ENCODE data around the gene ZNF609. TPM values are rescaled to one million over a fixed set of nuclear protein-coding genes. Genes with fewer than 3 reads are reported as not detected.

Gene ZNF609
- total and polyA plus RNA-seq, 10 of the 15 experiments (the other 5 are each of a cell fraction or from before 2014, with no cell fraction given): 5.1 to 35.3 (median 13.6) TPM

DNA sequence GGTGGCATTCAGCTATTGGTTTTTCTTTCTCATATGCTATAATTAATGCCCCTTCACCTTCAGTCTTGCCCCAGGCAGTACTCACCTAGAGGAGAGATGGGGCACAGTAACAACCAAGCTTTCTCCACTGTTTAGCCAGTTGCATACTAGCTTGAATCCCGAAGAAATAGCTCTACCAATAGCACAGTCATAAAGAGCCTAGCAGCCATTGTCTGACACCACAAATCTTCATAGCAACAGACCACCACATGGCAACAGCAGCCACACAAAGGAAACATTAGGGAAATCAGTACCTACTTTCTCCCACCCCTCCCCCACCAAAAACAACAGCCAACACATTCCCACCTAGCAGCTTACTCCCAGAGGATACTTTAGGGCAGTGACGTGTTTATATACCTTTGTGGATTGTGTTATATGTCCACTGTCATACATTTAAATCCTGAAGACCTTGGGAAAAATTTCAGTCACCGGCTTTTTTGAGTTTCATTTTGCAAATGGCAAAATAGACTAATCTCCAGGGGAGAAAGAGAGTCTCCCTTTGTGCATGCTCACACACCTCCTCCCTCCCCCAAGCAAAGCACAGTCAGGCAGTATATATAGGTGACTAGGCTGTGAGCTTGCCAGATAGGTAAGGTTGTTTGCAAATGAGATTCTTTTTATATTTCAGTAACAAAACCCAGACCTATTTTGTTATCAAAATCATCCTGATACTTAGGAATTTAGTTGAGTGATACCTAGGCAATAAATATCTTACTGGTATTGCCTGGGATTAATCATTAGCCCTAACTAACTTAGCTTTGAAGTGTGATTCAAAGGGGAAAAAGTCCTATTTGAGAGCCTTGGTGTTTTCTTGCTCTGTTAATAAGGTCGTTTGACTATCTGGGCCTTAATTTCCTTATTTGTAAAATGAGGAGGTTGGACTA is 174.5 kb downstream of the ZNF609 start (continued):
- TF ChIP-seq, protein P1, sequence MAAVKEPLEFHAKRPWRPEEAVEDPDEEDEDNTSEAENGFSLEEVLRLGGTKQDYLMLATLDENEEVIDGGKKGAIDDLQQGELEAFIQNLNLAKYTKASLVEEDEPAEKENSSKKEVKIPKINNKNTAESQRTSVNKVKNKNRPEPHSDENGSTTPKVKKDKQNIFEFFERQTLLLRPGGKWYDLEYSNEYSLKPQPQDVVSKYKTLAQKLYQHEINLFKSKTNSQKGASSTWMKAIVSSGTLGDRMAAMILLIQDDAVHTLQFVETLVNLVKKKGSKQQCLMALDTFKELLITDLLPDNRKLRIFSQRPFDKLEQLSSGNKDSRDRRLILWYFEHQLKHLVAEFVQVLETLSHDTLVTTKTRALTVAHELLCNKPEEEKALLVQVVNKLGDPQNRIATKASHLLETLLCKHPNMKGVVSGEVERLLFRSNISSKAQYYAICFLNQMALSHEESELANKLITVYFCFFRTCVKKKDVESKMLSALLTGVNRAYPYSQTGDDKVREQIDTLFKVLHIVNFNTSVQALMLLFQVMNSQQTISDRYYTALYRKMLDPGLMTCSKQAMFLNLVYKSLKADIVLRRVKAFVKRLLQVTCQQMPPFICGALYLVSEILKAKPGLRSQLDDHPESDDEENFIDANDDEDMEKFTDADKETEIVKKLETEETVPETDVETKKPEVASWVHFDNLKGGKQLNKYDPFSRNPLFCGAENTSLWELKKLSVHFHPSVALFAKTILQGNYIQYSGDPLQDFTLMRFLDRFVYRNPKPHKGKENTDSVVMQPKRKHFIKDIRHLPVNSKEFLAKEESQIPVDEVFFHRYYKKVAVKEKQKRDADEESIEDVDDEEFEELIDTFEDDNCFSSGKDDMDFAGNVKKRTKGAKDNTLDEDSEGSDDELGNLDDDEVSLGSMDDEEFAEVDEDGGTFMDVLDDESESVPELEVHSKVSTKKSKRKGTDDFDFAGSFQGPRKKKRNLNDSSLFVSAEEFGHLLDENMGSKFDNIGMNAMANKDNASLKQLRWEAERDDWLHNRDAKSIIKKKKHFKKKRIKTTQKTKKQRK (IDR thresholded peaks at IDR 0.05; ENCODE audit: low read depth, low read length): no peak; the same call in 1 of the 2 replicates
- TF ChIP-seq JUND (IDR thresholded peaks at IDR 0.05; ENCODE audit: low read depth, low read length) (peak; percentile 95), ASH2L (IDR thresholded peaks at IDR 0.05; ENCODE audit: borderline replicate concordance, low read depth) (no peak), NR2C2 (IDR thresholded peaks at IDR 0.05; ENCODE audit: borderline replicate concordance, control insufficient read depth, insufficient read length, low read depth) (no peak), DPF2 (IDR thresholded peaks at IDR 0.05) (peak; percentile 90), KAT2A (conservative IDR thresholded peaks at IDR 0.05; ENCODE audit: control insufficient read depth, low read depth, low read length) (no peak), MXI1 (IDR thresholded peaks at IDR 0.05; ENCODE audit: low read depth, low read length) (peak; percentile 48; the same call in 1 of the 2 replicates)
- TF ChIP-seq, protein P2, sequence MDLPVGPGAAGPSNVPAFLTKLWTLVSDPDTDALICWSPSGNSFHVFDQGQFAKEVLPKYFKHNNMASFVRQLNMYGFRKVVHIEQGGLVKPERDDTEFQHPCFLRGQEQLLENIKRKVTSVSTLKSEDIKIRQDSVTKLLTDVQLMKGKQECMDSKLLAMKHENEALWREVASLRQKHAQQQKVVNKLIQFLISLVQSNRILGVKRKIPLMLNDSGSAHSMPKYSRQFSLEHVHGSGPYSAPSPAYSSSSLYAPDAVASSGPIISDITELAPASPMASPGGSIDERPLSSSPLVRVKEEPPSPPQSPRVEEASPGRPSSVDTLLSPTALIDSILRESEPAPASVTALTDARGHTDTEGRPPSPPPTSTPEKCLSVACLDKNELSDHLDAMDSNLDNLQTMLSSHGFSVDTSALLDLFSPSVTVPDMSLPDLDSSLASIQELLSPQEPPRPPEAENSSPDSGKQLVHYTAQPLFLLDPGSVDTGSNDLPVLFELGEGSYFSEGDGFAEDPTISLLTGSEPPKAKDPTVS (IDR thresholded peaks at IDR 0.05; ENCODE audit: low read depth, low read length): no peak
- TF ChIP-seq, protein P3, sequence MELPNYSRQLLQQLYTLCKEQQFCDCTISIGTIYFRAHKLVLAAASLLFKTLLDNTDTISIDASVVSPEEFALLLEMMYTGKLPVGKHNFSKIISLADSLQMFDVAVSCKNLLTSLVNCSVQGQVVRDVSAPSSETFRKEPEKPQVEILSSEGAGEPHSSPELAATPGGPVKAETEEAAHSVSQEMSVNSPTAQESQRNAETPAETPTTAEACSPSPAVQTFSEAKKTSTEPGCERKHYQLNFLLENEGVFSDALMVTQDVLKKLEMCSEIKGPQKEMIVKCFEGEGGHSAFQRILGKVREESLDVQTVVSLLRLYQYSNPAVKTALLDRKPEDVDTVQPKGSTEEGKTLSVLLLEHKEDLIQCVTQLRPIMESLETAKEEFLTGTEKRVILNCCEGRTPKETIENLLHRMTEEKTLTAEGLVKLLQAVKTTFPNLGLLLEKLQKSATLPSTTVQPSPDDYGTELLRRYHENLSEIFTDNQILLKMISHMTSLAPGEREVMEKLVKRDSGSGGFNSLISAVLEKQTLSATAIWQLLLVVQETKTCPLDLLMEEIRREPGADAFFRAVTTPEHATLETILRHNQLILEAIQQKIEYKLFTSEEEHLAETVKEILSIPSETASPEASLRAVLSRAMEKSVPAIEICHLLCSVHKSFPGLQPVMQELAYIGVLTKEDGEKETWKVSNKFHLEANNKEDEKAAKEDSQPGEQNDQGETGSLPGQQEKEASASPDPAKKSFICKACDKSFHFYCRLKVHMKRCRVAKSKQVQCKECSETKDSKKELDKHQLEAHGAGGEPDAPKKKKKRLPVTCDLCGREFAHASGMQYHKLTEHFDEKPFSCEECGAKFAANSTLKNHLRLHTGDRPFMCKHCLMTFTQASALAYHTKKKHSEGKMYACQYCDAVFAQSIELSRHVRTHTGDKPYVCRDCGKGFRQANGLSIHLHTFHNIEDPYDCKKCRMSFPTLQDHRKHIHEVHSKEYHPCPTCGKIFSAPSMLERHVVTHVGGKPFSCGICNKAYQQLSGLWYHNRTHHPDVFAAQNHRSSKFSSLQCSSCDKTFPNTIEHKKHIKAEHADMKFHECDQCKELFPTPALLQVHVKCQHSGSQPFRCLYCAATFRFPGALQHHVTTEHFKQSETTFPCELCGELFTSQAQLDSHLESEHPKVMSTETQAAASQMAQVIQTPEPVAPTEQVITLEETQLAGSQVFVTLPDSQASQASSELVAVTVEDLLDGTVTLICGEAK (IDR thresholded peaks at IDR 0.05; ENCODE audit: borderline replicate concordance): peak; percentile 57; the same call in 1 of the 2 replicates
- TF ChIP-seq, protein P4, sequence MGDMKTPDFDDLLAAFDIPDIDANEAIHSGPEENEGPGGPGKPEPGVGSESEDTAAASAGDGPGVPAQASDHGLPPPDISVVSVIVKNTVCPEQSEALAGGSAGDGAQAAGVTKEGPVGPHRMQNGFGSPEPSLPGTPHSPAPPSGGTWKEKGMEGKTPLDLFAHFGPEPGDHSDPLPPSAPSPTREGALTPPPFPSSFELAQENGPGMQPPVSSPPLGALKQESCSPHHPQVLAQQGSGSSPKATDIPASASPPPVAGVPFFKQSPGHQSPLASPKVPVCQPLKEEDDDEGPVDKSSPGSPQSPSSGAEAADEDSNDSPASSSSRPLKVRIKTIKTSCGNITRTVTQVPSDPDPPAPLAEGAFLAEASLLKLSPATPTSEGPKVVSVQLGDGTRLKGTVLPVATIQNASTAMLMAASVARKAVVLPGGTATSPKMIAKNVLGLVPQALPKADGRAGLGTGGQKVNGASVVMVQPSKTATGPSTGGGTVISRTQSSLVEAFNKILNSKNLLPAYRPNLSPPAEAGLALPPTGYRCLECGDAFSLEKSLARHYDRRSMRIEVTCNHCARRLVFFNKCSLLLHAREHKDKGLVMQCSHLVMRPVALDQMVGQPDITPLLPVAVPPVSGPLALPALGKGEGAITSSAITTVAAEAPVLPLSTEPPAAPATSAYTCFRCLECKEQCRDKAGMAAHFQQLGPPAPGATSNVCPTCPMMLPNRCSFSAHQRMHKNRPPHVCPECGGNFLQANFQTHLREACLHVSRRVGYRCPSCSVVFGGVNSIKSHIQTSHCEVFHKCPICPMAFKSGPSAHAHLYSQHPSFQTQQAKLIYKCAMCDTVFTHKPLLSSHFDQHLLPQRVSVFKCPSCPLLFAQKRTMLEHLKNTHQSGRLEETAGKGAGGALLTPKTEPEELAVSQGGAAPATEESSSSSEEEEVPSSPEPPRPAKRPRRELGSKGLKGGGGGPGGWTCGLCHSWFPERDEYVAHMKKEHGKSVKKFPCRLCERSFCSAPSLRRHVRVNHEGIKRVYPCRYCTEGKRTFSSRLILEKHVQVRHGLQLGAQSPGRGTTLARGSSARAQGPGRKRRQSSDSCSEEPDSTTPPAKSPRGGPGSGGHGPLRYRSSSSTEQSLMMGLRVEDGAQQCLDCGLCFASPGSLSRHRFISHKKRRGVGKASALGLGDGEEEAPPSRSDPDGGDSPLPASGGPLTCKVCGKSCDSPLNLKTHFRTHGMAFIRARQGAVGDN (IDR thresholded peaks at IDR 0.05): peak; percentile 12; the same call in 1 of the 2 replicates
- TF ChIP-seq, protein P5, sequence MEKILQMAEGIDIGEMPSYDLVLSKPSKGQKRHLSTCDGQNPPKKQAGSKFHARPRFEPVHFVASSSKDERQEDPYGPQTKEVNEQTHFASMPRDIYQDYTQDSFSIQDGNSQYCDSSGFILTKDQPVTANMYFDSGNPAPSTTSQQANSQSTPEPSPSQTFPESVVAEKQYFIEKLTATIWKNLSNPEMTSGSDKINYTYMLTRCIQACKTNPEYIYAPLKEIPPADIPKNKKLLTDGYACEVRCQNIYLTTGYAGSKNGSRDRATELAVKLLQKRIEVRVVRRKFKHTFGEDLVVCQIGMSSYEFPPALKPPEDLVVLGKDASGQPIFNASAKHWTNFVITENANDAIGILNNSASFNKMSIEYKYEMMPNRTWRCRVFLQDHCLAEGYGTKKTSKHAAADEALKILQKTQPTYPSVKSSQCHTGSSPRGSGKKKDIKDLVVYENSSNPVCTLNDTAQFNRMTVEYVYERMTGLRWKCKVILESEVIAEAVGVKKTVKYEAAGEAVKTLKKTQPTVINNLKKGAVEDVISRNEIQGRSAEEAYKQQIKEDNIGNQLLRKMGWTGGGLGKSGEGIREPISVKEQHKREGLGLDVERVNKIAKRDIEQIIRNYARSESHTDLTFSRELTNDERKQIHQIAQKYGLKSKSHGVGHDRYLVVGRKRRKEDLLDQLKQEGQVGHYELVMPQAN (conservative IDR thresholded peaks at IDR 0.05): no peak; the same call in 1 of the 2 replicates
